Pancreas (tissue), 10 donors: ENCODE data around the gene B3GALT4. TPM values are rescaled to one million over a fixed set of nuclear protein-coding genes. Genes with fewer than 3 reads are reported as not detected.

Experiments used
- ATAC-seq, 4 donors: fragments of 200-7000 bp; cut with Tn5 transposase; one replicate each; pipeline versions ENCODE4 v1.8.0 to v1.9.1; 2020; ENCODE audit warnings: mild to moderate bottlenecking in 4 of 4, moderate library complexity in 4 of 4
- DNase-seq, 6 donors: peaks; one replicate each; pipeline ENCODE4 v3.0.0-alpha.2; 2020
- FAIRE-seq: peaks from 2 replicates; lab custom pipeline; 2012; peaks lifted over from hg19 to GRCh38; lab: Jason Lieb, UNC
- H3K27ac ChIP-seq, 4 donors: fragments of 200-600 bp; sonication (generic); 1 replicate in 3 of 4; 2 replicates in 1 of 4; pipeline versions ENCODE4 v1.5.0 to v1.8.0; 2020
- H3K27me3 ChIP-seq, 4 donors: fragments of 200-600 bp; one replicate each; pipeline ENCODE4 v1.8.0; 2021
- H3K36me3 ChIP-seq, 3 donors: fragments of 200-600 bp; sonication (generic) in 1 of 3; one replicate each; pipeline versions ENCODE4 v1.5.0 to v1.8.0; 2020 to 2021
- H3K4me1 ChIP-seq, 3 donors: fragments of 200-600 bp; one replicate each; pipeline ENCODE4 v1.8.0; 2021
- H3K4me3 ChIP-seq, 4 donors: fragments of 200-600 bp; sonication (generic) in 2 of 4; one replicate each; pipeline versions ENCODE4 v1.5.0 to v1.8.0; 2020 to 2021
- H3K9me3 ChIP-seq, 4 donors: fragments of 200-600 bp; one replicate each; pipeline ENCODE4 v1.8.0; 2021
- WGBS, 2 donors: extraction: QIAGEN DNeasy Blood & Tissue Kit; methylation state at CpG; one replicate each; pipeline ENCODE4 v1.1.7; 2013; 5-methylcytosine and 5-hydroxymethylcytosine counted together
- intact Hi-C, 3 donors: fragments of 100-400 bp; cut with DNase I; formaldehyde crosslinking; loops; one replicate each; pipeline versions ENCODE4 v1.11.1 to v1.14.2; 2022
- polyA plus RNA-seq, 2 donors: library from polyadenylated mRNA; stranded (reverse); fragments of 200-250 nt; gene quantifications; one replicate each; pipeline ENCODE4 v1.2.3, GENCODE V29; 2013
- total RNA-seq, 6 donors: library from RNA; stranded (reverse); fragmentation: NEBNext Ultra II Directional in 4 of 6; extraction: Animal tissue kit (Norgen Biotek cat#: 25700) in 4 of 6; gene quantifications; one replicate each; pipeline versions ENCODE4 v1.2.1 to v1.2.4, GENCODE V29; 2021 to 2023
- TF ChIP-seq, protein P1 (sequence below), 4 donors: fragments of 200-600 bp; sonication (generic) in 3 of 4; IDR thresholded peaks; one replicate each; pipeline versions ENCODE4 v1.5.0 to v1.8.0; 2021; ENCODE audit warnings: antibody characterized with exemption in 4 of 4
- donor health status: healthy with polysubstance abuse.
- donor health status: DM: no; HTN: no; CAD: no; lungs with moderate emphysema.
- donor health status: DM: no; HTN: no; CAD: no.
- donor health status: control.
- donor health status: control.
- donor health status: Bipolar disorder and iron deficiency.
- donor health status: DM: yes; HTN: yes; CAD: no.
- donor health status: DM: no; HTN: no; CAD: no.
- donor health status: DM: no; HTN: no; CAD: no.
- donor health status: DM: yes; HTN: yes; CAD: no.

B3GALT4 gene
- total and polyA plus RNA-seq, 8 donors = 2.1 to 8.7 (median 2.9) TPM

GRCh38 chr6:33296797-33297405, 20.0 kb downstream of the B3GALT4 start:
- Histone ChIP-seq H3K36me3 (peaks cover 0 to 7% (median 4%) of the 10 kb centered on the region in 3 donors), H3K4me1 (peaks cover 0 to 11% (median 5%) of the 10 kb centered on the region in 3 donors), H3K27me3 (no peaks in the 10 kb centered on the region), H3K4me3 (peak overlapping the region in 3 of 4 donors; percentile 88 to 93 (median 89)), H3K27ac (peak overlapping the region; percentile 89 to 94 (median 92)), H3K9me3 (no peaks in the 10 kb centered on the region)
- FAIRE-seq (no peak), DNase-seq (peak in 2 of 6 donors; percentile 39 to 65), ATAC-seq (no peak)
- 68 to 77% methylated on average over 12 of the region's 12 CpGs for WGBS, 2 donors
- TF ChIP-seq, protein P1, sequence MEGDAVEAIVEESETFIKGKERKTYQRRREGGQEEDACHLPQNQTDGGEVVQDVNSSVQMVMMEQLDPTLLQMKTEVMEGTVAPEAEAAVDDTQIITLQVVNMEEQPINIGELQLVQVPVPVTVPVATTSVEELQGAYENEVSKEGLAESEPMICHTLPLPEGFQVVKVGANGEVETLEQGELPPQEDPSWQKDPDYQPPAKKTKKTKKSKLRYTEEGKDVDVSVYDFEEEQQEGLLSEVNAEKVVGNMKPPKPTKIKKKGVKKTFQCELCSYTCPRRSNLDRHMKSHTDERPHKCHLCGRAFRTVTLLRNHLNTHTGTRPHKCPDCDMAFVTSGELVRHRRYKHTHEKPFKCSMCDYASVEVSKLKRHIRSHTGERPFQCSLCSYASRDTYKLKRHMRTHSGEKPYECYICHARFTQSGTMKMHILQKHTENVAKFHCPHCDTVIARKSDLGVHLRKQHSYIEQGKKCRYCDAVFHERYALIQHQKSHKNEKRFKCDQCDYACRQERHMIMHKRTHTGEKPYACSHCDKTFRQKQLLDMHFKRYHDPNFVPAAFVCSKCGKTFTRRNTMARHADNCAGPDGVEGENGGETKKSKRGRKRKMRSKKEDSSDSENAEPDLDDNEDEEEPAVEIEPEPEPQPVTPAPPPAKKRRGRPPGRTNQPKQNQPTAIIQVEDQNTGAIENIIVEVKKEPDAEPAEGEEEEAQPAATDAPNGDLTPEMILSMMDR (IDR thresholded peaks at IDR 0.05) = no peak
- intact Hi-C loops = no loop called here

- Histone ChIP-seq H3K9me3 (no peaks in the 10 kb centered on the region), H3K27ac (peak overlapping the region; percentile 89 to 94 (median 92)), H3K4me3 (peak overlapping the region; percentile 68 to 93 (median 88)), H3K4me1 (peaks cover 0 to 11% (median 5%) of the 10 kb centered on the region in 3 donors), H3K27me3 (no peaks in the 10 kb centered on the region), H3K36me3 (peaks cover 0 to 1% (median 0%) of the 10 kb centered on the region in 3 donors)
- ATAC-seq (peak; percentile 22 to 49 (median 38)), FAIRE-seq (no peak), DNase-seq (peak; percentile 65 to 77 (median 74))
- intact Hi-C loops = no loop called here
- TF ChIP-seq, protein P1 (IDR thresholded peaks at IDR 0.05) = no peak
- 2 to 6% methylated on average over 16 of the region's 16 CpGs for WGBS, 2 donors
Measured at GRCh38 chr6:33297406-33297955, 20.6 kb downstream of the B3GALT4 start.

GRCh38 chr6:33297956-33298772, 21.2 kb downstream of the B3GALT4 start:
- TF ChIP-seq, protein P1 (IDR thresholded peaks at IDR 0.05) = no peak
- intact Hi-C loops = no loop called here
- H3K27me3 ChIP-seq = no peaks in the 10 kb centered on the region
- ATAC-seq = peak; percentile 28 to 50 (median 36)
- no peaks in the 10 kb centered on the region for H3K9me3 ChIP-seq
- DNase-seq = peak; percentile 60 to 82 (median 68)
- 0 to 1% methylated on average over 39 to 42 of the region's 42 CpGs for WGBS, 2 donors
- H3K4me1 ChIP-seq = peaks cover 0 to 11% (median 5%) of the 10 kb centered on the region in 3 donors
- peak overlapping the region; percentile 89 to 94 (median 92) for H3K27ac ChIP-seq
- H3K36me3 ChIP-seq = no peaks in the 10 kb centered on the region
- peak overlapping the region; percentile 68 to 93 (median 88) for H3K4me3 ChIP-seq
- FAIRE-seq = no peak

DNA sequence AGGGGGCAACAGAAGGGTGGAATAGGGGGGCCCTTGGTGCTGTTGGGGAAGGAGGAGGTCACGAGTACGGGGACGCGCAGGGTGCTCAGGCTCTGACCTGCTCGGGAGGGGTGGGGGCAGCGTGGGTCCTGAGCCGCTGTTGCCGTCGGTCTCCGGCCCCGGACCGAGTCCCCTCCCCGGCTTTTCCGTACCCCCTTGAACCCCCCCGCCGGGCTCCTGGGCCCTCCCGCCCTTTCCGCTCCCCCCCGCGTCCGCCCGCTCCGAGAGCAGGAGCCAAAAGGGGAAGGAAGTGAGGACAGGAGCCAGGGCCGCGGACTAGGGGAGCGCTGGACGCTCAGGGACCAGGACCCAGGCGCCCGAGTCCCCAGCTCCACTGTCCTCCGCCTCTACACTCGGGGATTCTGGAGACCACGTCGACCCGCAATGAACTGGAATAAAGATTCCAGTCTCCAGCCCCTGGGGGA, 21.9 kb downstream of the B3GALT4 start, which contains the start of gene RGL2:
RGL2 (minus strand) TSS at position 170 of the 464 bp plus-strand sequence. CDS start 332 bp downstream, outside the sequence.
- peak; percentile 72 to 92 (median 86) for DNase-seq
- peaks cover 0 to 2% (median 0%) of the 10 kb centered on the region in 3 donors for H3K36me3 ChIP-seq
- TF ChIP-seq, protein P1 (IDR thresholded peaks at IDR 0.05) = no peak
- intact Hi-C loops = no loop called here
- 0 to 1% methylated on average over 24 to 34 of the region's 34 CpGs for WGBS, 2 donors
- peaks cover 0 to 11% (median 5%) of the 10 kb centered on the region in 3 donors for H3K4me1 ChIP-seq
- H3K27ac ChIP-seq = peak within 1 kb of the TSS; percentile 89 to 94 (median 92)
- no peaks in the 10 kb centered on the region for H3K27me3 ChIP-seq
- H3K9me3 ChIP-seq = no peaks in the 10 kb centered on the region
- ATAC-seq = peak; percentile 72 to 80 (median 75)
- no peak for FAIRE-seq
- H3K4me3 ChIP-seq = peak within 1 kb of the TSS; percentile 68 to 93 (median 88)
